ENCODE data around the gene HAUS6.
"Not testable (repeated sequence)": the region's sequence is repeated elsewhere in the genome, so short reads cannot be mapped to it uniquely, and the experiment has no call there.

HAUS6 gene

GRCh38 chr9:19027825-19028224 lies 74.9 kb downstream of the HAUS6 start:
- H3K4me1 ChIP-seq (ENCODE audit: control insufficient read depth, low read depth, low read length) = no peaks in the 10 kb centered on the region
- no peaks in the 10 kb centered on the region for H3K36me3 ChIP-seq (ENCODE audit: control insufficient read depth, low read depth, low read length)
- H3K27ac ChIP-seq (ENCODE audit: low read length) = no peak overlapping the region
- no peaks in the 10 kb centered on the region for H3K9me3 ChIP-seq (ENCODE audit: control insufficient read depth, low read depth, low read length)
- no peaks in the 10 kb centered on the region for H3K27me3 ChIP-seq (ENCODE audit: control insufficient read depth, insufficient read depth, low read length)
- H3K4me3 ChIP-seq (ENCODE audit: low read length) = no peak overlapping the region
- H3K9ac ChIP-seq (ENCODE audit: low read length) = no peak overlapping the region

DNA sequence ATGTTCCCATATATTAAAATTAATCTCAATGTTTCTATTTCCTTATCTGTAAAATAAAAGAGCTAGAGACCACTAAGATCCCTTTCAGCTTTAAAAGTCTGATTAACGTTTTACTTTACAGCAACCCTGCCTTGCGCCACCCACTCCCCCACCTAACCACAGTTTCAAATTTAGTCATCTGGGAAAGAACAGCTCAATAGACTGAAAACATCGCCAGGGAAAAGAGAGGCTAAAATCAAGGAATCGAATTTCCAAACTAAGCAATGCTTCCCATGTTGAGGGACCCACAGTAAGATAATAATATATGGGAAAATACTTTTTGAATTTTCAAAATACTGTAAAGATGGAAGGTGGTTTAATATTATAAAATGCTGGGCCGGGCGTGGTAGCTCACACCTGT lies 76.3 kb downstream of the HAUS6 start:
- no peaks in the 10 kb centered on the region for H3K4me1 ChIP-seq (ENCODE audit: control insufficient read depth, low read depth, low read length)
- no peaks in the 10 kb centered on the region for H3K36me3 ChIP-seq (ENCODE audit: control insufficient read depth, low read depth, low read length)
- H3K27me3 ChIP-seq (ENCODE audit: control insufficient read depth, insufficient read depth, low read length) = no peaks in the 10 kb centered on the region
- no peak overlapping the region for H3K9ac ChIP-seq (ENCODE audit: low read length)
- H3K9me3 ChIP-seq (ENCODE audit: control insufficient read depth, low read depth, low read length) = no peaks in the 10 kb centered on the region
- H3K27ac ChIP-seq (ENCODE audit: low read length) = no peak overlapping the region
- no peak overlapping the region for H3K4me3 ChIP-seq (ENCODE audit: low read length)

DNA sequence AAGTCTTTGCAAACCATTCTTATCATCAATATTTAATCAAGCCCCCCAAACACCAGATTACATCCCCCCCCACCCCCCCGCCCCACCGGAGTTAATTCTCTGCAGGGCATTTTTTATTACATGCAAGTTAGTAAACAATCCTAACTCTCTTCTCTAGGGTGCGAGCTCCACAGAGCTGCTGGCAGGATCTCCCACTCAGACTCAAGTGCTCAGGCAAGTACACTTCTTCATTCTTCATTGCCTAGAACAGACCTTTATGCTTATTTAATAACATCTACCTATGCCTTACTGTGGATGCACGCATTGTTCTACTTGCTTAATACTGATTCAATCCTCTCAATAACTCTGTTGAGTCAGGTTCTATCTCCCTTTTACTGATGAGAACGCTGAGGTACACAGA lies 79.6 kb downstream of the HAUS6 start:
- Histone ChIP-seq H3K9ac (ENCODE audit: low read length) (no peak overlapping the region), H3K4me1 (ENCODE audit: control insufficient read depth, low read depth, low read length) (no peaks in the 10 kb centered on the region), H3K27ac (ENCODE audit: low read length) (no peak overlapping the region), H3K27me3 (ENCODE audit: control insufficient read depth, insufficient read depth, low read length) (no peaks in the 10 kb centered on the region), H3K4me3 (ENCODE audit: low read length) (no peak overlapping the region), H3K9me3 (ENCODE audit: control insufficient read depth, low read depth, low read length) (no peaks in the 10 kb centered on the region), H3K36me3 (ENCODE audit: control insufficient read depth, low read depth, low read length) (no peaks in the 10 kb centered on the region)

DNA sequence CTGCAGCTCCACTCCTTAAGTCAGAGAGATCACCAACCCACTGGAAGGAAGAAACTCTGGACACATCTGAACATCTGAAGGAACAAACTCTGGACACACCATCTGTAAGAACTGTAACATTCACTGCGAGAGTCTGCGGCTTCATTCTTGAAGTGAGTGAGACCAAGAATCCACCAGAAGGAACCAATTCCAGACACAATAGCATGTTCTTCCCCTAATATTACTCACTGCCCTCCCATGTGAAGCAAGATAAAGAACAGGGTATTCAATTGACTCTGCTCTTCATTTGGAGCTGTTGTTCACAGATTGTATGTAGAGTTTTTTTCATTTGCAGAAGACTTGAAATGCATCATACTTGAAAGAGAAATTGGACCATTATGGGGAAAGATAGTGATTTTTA lies 80.5 kb downstream of the HAUS6 start:
- Histone ChIP-seq H3K27ac (ENCODE audit: low read length) (no peak overlapping the region), H3K36me3 (ENCODE audit: control insufficient read depth, low read depth, low read length) (no peaks in the 10 kb centered on the region), H3K4me1 (ENCODE audit: control insufficient read depth, low read depth, low read length) (no peaks in the 10 kb centered on the region), H3K4me3 (ENCODE audit: low read length) (no peak overlapping the region), H3K27me3 (ENCODE audit: control insufficient read depth, insufficient read depth, low read length) (no peaks in the 10 kb centered on the region), H3K9ac (ENCODE audit: low read length) (no peak overlapping the region), H3K9me3 (ENCODE audit: control insufficient read depth, low read depth, low read length) (no peaks in the 10 kb centered on the region)

DNA sequence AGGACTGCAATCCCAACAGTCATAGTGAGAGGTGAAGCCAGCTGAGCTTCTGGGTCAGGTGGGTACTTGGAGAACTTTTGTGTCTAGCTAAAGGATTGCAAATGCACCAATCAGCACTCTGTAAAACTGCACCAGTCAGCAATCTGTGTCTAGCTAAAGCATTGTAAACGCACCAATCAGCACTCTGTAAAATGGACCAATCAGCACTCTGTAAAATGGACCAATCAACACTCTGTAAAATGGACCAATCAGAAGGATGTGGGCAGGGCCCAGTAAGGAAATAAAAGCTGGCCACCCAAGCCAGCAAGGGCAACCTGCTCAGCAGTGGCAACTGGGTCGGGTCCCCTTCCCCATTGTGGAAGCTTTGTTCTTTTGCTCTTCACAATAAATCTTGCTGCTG lies 81.1 kb downstream of the HAUS6 start:
- not testable (repeated sequence) for H3K9ac ChIP-seq (ENCODE audit: low read length); H3K27ac ChIP-seq (ENCODE audit: low read length); H3K36me3 ChIP-seq (ENCODE audit: control insufficient read depth, low read depth, low read length); H3K27me3 ChIP-seq (ENCODE audit: control insufficient read depth, insufficient read depth, low read length); H3K4me3 ChIP-seq (ENCODE audit: low read length); H3K4me1 ChIP-seq (ENCODE audit: control insufficient read depth, low read depth, low read length); H3K9me3 ChIP-seq (ENCODE audit: control insufficient read depth, low read depth, low read length)

GRCh38 chr9:19020886-19021455 lies 81.7 kb downstream of the HAUS6 start:
- Histone ChIP-seq H3K36me3 (ENCODE audit: control insufficient read depth, low read depth, low read length) (no peaks in the 10 kb centered on the region), H3K4me1 (ENCODE audit: control insufficient read depth, low read depth, low read length) (no peaks in the 10 kb centered on the region), H3K9me3 (ENCODE audit: control insufficient read depth, low read depth, low read length) (no peaks in the 10 kb centered on the region)

GRCh38 chr9:19018201-19018600 lies 84.5 kb downstream of the HAUS6 start:
- no peak overlapping the region for H3K9ac ChIP-seq (ENCODE audit: low read length)
- no peak overlapping the region for H3K4me3 ChIP-seq (ENCODE audit: low read length)
- H3K27ac ChIP-seq (ENCODE audit: low read length) = no peak overlapping the region
- H3K36me3 ChIP-seq (ENCODE audit: control insufficient read depth, low read depth, low read length) = no peaks in the 10 kb centered on the region
- no peaks in the 10 kb centered on the region for H3K9me3 ChIP-seq (ENCODE audit: control insufficient read depth, low read depth, low read length)
- H3K27me3 ChIP-seq (ENCODE audit: control insufficient read depth, insufficient read depth, low read length) = no peaks in the 10 kb centered on the region
- H3K4me1 ChIP-seq (ENCODE audit: control insufficient read depth, low read depth, low read length) = no peaks in the 10 kb centered on the region

More at GRCh38 chr9:19020886-19021455, 81.7 kb downstream of the HAUS6 start:
- no peak overlapping the region for H3K9ac ChIP-seq (ENCODE audit: low read length)
- no peak overlapping the region for H3K27ac ChIP-seq (ENCODE audit: low read length)
- no peak overlapping the region for H3K4me3 ChIP-seq (ENCODE audit: low read length)
- no peaks in the 10 kb centered on the region for H3K27me3 ChIP-seq (ENCODE audit: control insufficient read depth, insufficient read depth, low read length)

DNA sequence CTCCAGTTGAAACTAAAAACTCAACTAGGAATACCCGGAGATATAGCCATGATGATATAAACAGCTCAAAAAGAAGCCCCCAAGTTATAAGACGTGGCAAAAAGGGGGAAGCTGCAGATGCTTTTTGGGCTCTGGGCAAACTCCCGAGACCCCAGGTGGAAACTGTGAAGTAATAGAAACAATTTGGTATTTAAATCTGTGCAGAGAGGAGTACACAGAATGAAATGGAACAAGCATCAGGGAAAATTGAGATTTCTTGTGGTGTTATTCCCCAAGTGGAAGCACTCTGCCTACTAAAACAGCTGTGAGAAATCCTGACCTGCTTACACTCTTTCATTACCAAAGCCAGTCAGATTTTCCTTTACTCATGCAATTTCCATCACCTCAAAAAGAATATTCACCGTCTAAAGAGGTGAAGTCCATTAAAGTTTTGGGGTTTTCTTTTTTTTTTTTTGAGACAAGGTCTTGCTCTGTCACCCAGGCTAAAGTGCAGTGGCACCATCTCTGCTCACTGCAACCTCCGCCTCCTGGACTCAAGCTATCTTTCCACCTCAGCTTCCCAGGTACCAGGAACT lies 93.2 kb downstream of the HAUS6 start:
- H3K4me1 ChIP-seq (ENCODE audit: control insufficient read depth, low read depth, low read length) = peaks cover 3% of the 10 kb centered on the region

More for the DNA sequence above, 93.2 kb downstream of the HAUS6 start:
- Histone ChIP-seq H3K9ac (ENCODE audit: low read length) (no peak overlapping the region), H3K4me3 (ENCODE audit: low read length) (no peak overlapping the region), H3K27ac (ENCODE audit: low read length) (no peak overlapping the region), H3K36me3 (ENCODE audit: control insufficient read depth, low read depth, low read length) (no peaks in the 10 kb centered on the region), H3K27me3 (ENCODE audit: control insufficient read depth, insufficient read depth, low read length) (no peaks in the 10 kb centered on the region), H3K9me3 (ENCODE audit: control insufficient read depth, low read depth, low read length) (no peaks in the 10 kb centered on the region)
